ENCODE results near the gene SNAPC4. TPM values are rescaled to one million over a fixed set of nuclear protein-coding genes. Genes with fewer than 3 reads are reported as not detected.

Gene SNAPC4
- total RNA-seq, 4 donors from 2014 or later = 2.4 to 10.4 (median 3.7) TPM

DNA sequence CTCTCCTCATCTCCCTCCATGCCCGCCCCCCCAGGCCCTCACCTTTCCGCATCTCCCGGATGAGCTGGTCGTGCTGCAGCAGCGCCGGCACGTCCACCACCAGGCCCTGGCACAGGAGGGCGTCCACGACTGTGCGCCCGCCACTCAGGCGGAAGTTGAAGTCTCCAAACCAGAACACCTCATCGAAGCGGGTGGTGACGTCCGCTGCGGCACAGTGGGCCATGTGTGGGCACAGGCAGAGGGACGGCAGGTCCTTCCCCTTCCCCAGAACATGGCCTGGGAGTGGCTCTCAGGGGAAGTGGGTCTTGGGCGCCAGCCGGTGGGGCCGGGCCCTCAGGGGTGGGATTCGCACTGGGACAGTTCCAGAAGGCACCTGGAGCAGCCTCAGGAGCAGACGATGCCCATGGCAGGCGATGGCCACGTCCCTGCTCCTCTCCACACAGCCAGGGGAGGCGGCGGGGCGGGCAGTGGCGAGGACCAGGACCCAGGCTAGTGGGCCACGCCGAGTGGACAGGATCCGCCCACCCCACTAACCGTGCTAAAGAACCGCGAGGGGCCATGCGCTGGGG is 31.9 kb upstream of the SNAPC4 start:
- TF ChIP-seq, protein P1, sequence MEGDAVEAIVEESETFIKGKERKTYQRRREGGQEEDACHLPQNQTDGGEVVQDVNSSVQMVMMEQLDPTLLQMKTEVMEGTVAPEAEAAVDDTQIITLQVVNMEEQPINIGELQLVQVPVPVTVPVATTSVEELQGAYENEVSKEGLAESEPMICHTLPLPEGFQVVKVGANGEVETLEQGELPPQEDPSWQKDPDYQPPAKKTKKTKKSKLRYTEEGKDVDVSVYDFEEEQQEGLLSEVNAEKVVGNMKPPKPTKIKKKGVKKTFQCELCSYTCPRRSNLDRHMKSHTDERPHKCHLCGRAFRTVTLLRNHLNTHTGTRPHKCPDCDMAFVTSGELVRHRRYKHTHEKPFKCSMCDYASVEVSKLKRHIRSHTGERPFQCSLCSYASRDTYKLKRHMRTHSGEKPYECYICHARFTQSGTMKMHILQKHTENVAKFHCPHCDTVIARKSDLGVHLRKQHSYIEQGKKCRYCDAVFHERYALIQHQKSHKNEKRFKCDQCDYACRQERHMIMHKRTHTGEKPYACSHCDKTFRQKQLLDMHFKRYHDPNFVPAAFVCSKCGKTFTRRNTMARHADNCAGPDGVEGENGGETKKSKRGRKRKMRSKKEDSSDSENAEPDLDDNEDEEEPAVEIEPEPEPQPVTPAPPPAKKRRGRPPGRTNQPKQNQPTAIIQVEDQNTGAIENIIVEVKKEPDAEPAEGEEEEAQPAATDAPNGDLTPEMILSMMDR (IDR thresholded peaks at IDR 0.05; ENCODE audit: low read depth) = no peak

DNA sequence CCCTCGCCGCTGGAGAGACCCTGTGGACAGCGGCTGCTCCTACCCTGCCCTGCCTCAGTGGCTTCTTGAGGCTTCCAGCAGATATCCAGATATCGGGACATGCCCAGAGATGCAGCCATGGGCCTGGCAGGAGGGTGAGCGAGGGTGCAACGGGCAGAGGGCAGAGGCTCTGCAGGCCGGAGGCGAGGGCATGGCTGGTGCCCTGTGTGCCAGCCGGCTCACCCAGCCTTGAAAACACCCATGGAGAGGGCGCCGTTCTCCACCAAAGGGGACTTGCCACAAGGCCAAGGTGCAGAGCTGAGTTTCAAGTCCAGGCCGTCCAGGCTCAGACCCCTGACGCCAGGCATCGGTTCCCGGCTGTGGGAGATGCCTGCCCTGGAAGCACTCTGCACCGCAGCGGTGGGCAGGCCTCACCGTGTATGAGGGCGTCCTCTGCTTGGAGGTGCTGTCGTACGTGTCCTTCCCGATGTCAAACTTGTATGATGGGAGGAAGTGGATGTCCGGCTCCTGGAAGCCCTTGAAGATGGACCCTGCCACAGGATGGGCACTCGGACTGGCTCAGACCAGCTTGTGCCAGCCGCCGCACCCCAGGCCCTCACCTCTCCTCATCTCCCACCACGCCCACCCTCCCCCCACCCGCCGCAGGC is 30.7 kb upstream of the SNAPC4 start:
- TF ChIP-seq, protein P1 (IDR thresholded peaks at IDR 0.05; ENCODE audit: low read depth) = no peak

DNA sequence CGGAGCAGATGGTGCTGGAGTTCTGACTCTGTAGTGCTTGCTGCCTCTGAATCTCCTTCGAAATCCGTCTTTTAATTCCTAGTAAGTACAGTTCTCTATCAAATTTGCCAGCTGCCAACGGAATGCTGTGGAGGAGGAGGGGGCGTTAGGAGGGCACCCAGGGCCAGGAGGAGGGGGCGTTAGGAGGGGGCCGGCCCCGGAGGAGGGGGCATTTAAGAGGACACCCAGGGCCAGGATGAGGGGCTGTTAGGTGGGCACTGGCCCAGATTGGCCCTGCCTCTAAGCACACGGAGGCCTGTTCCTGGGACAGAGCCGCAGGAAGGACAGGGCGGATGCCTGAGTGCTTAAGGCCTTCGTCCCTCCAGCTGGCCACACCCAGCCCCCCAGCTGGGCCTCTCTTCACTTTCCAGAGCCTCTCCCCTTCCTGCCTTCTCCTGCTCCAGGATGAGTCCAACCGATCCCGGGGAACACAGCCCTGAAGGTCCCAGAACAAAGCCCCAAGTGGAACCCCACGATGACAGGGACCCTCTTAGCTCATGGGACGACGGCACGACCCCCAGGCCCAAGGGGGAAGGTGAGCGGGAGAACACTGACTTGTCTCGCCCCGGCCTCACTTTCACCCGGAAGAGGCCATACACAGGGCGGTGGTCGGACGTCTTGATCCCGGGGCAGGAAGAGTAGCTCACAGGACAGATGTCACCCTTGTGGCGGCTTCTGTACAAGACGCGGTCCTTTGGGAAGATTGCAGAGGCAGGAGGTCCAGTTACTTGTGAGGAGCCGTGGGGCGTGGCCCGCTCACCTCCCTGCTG is 29.9 kb upstream of the SNAPC4 start:
- TF ChIP-seq, protein P1 (IDR thresholded peaks at IDR 0.05; ENCODE audit: low read depth) = no peak

DNA sequence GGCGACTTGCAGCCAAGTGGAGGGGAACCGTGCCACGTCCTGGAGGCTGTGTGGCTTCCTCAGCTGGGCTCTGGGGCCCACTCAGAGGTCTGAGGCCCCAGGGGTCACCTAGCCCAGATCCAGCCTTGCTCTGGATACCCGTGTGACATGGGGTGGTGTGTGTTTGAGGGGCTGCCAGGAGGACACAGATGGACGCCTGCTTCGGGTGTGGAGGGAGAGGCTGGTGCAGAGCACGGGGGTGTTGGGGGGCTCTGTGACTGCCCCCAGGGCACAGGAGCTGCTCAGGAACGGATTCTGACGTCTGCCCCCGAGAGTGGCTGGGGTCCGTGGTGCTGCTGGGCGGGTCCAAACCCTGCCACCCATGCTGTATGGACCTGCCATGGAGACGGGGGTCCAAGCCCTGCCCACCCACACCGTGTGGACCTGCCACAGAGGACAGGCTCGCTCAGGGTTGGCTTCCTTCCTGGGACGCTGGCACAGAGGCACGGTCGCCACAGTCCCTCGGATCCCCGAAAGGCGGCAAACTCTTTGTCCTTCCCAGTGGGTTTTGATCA is 29.2 kb upstream of the SNAPC4 start:
- TF ChIP-seq, protein P1 (IDR thresholded peaks at IDR 0.05; ENCODE audit: low read depth) = no peak

DNA sequence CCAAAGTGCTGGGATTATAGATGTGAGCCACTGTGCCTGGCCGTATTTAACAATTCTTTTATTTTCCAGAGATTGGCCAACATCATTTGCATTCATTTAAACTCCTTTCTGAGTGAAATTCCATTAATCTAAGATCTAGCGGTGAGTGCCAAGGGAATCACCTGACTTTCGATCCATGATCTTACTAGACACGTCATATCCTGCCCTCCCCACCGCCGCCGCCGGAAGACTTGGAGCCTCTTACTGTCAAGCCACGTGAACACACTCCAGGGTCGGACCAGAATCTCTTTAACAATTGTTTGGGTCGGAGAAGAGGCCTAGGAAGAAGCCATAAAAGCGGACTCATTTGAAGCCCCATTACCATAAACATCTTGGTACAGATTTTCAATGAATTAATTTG is 26.8 kb upstream of the SNAPC4 start:
- TF ChIP-seq, protein P1 (IDR thresholded peaks at IDR 0.05; ENCODE audit: low read depth) = no peak

DNA sequence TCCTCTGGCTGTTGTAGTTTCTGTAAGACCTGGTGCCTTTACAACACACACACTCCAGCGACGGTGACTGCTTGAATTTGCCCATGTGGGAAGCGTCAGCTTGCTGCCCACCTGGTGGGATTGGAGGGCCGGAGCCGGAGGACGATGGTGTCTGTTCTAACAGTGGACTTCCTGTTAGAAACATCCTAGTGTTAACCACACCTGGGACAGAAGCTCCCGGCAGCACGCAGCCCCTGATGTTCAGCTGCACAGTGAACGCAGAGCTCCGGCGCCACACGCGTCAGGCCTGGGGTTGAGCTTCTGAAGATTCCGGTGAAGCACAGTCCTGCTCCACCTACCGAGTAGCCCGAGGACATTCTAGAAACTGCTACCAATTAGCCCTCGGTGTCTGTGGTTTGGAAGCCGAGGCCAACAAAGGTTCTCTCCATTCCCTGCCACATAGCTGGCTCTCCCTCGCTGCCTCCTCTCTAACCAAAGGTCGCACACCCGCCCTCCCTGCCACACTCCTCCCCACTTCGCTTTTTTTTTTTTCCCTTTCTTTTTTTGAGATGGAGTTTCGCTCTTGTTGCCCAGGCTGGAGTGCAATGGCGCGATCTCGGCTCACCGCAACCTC is 24.9 kb upstream of the SNAPC4 start:
- TF ChIP-seq, protein P1 (IDR thresholded peaks at IDR 0.05; ENCODE audit: low read depth) = no peak

Data from subcutaneous adipose tissue (tissue), 4 donors.